HG03159 (cell line): ENCODE data around the gene PTPRN2.
"Not testable (repeated sequence)": the region's sequence is repeated elsewhere in the genome, so short reads cannot be mapped to it uniquely, and the experiment has no call there.

Experiments used
- ATAC-seq: cut with Tn5 transposase; IDR thresholded peaks from one replicate; pipeline ENCODE4 v1.9.1; 2021; ENCODE audit warnings: mild to moderate bottlenecking, moderate library complexity; ENCODE audit not compliant: unreplicated experiment

The PTPRN2 gene

GRCh38 chr7:157676456-157677255, 911.0 kb downstream of the PTPRN2 start:
- no peak for ATAC-seq

GRCh38 chr7:157676001-157676400, 911.6 kb downstream of the PTPRN2 start:
- ATAC-seq = no peak

GRCh38 chr7:157675427-157675927, 912.1 kb downstream of the PTPRN2 start:
- no peak for ATAC-seq

GRCh38 chr7:157674715-157675426, 912.8 kb downstream of the PTPRN2 start:
- ATAC-seq = no peak

GRCh38 chr7:157674027-157674714, 913.5 kb downstream of the PTPRN2 start:
- no peak for ATAC-seq

GRCh38 chr7:157673573-157673972, 914.0 kb downstream of the PTPRN2 start:
- ATAC-seq = no peak

GRCh38 chr7:157671358-157672255, 916.0 kb downstream of the PTPRN2 start:
- no peak for ATAC-seq

GRCh38 chr7:157670490-157671357, 916.9 kb downstream of the PTPRN2 start:
- no peak for ATAC-seq

- ATAC-seq = no peak
Measured at GRCh38 chr7:157669768-157670351, 917.8 kb downstream of the PTPRN2 start.

GRCh38 chr7:157668884-157669767, 918.5 kb downstream of the PTPRN2 start:
- no peak for ATAC-seq

- ATAC-seq = no peak
Measured at GRCh38 chr7:157668221-157668883, 919.3 kb downstream of the PTPRN2 start.

- no peak for ATAC-seq
Measured at GRCh38 chr7:157667731-157668130, 919.9 kb downstream of the PTPRN2 start.

GRCh38 chr7:157667261-157667660, 920.4 kb downstream of the PTPRN2 start:
- ATAC-seq = no peak

- no peak for ATAC-seq
Measured at GRCh38 chr7:157666530-157667040, 921.0 kb downstream of the PTPRN2 start.

GRCh38 chr7:157665634-157665988, 922.0 kb downstream of the PTPRN2 start:
- not testable (repeated sequence) for ATAC-seq

GRCh38 chr7:157664871-157665633, 922.6 kb downstream of the PTPRN2 start:
- no peak for ATAC-seq

- no peak for ATAC-seq
Measured at GRCh38 chr7:157664034-157664433, 923.6 kb downstream of the PTPRN2 start.
